ENCODE measurements around the gene NDST1.

DNA sequence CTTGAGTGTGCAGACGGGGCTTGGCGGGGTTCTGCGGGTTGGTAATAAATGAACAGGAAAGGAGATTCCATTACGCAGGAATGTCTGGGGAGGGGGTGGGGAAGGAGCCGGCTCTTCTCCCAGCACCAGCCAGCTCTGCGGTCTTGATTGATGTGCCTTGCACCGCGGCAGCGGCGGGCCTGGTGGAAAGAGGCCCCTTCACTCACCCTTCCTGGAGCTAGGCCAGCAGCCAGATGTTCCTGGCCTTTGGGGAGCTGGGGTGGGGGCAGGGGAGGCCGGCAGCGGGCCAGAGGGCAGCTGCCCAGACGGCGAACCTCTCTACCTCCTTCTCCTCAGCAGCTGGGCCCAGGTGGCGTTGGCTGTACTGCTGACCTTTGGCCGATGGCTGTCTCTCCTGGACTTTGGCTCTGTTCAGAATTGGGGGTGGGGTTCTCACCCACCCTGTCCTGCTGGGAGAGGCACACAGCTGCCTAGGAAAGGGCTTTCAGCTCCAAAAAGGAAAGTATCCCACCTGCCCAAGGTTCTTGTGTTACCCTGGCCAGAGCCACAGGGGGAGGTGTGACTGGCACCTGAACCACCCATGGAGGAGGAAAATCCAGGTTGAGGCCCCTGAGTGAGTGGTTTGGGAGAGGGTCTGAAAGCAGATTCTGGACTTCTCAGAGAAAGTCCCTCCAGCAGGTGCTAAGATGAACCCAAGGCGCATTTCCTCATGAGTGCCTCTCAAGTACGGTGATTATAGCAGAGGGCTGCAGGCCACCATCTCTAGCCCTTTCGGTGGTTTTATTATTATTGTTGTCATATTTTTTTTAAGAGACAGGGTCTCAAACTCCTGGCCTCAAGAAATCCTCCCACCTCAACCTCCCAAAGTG lies 74.5 kb downstream of the NDST1 start:
- TF ChIP-seq CTCF (IDR thresholded peaks at IDR 0.05; ENCODE audit: extremely low read depth in 1 of 2, insufficient read depth in 1 of 2, low read depth in 1 of 2, low read length in 2 of 2): no peak
- no peak for TF ChIP-seq EZH2 (IDR thresholded peaks at IDR 0.05; ENCODE audit: borderline replicate concordance, low read depth, low read length, severe bottlenecking)
- no peak for TF ChIP-seq MAX (IDR thresholded peaks at IDR 0.05; ENCODE audit: insufficient read depth, insufficient read length)
- no peak for TF ChIP-seq JUN (IDR thresholded peaks at IDR 0.05; ENCODE audit: borderline replicate concordance, insufficient read depth, insufficient read length, low read depth)
- TF ChIP-seq POLR2A (IDR thresholded peaks at IDR 0.05; ENCODE audit: low read depth, low read length): no peak
- TF ChIP-seq FOS (IDR thresholded peaks at IDR 0.05; ENCODE audit: borderline replicate concordance, insufficient read depth, low read length): no peak
- no peak for TF ChIP-seq POLR2AphosphoS5 (IDR thresholded peaks at IDR 0.05; ENCODE audit: insufficient read depth, low read depth, low read length)

Data from endothelial cell of umbilical vein (primary cell).